Activated CD4-positive, alpha-beta memory T cell treated with anti-CD3 and anti-CD28 coated beads, Interleukin-2, amount 10 ng/mL, durations not matched to agents 7 days and 5 days (primary cell): ENCODE measurements around the gene FCGR3A. TPM values are rescaled to one million over a fixed set of nuclear protein-coding genes. Genes with fewer than 3 reads are reported as not detected.
"Not testable (repeated sequence)": the region's sequence is repeated elsewhere in the genome, so short reads cannot be mapped to it uniquely, and the experiment has no call there.

Experiments used
- CTCF ChIA-PET: fragments of 350-600 bp; sonication (Branson Sonifier 250); formaldehyde crosslinking; loops from one replicate; lab custom pipeline; 2021; ENCODE audit warnings: antibody characterized with exemption, inconsistent platforms; lab: Charles Lee
- POLR2A ChIA-PET: fragments of 350-600 bp; sonication (Branson Sonifier 250); formaldehyde crosslinking; loops from one replicate; lab custom pipeline; 2021; ENCODE audit warnings: antibody characterized with exemption; lab: Charles Lee
- DNase-seq: peaks from one replicate; pipeline ENCODE4 v3.0.0-alpha.2; 2020
- H3K27ac Mint-ChIP-seq: one replicate; pipeline ENCODE4 v1.8.0; 2021; ENCODE audit warnings: mild to moderate bottlenecking, mixed read lengths
- H3K27me3 Mint-ChIP-seq: one replicate; pipeline ENCODE4 v1.8.0; 2021; ENCODE audit warnings: mixed read lengths
- H3K36me3 Mint-ChIP-seq: one replicate; pipeline ENCODE4 v1.8.0; 2021; ENCODE audit warnings: low read depth, mixed read lengths
- H3K4me1 Mint-ChIP-seq: one replicate; pipeline ENCODE4 v1.8.0; 2021; ENCODE audit warnings: mixed read lengths
- H3K4me3 Mint-ChIP-seq: one replicate; pipeline ENCODE4 v1.8.0; 2021; ENCODE audit warnings: mild to moderate bottlenecking, mixed read lengths
- H3K9me3 Mint-ChIP-seq: one replicate; pipeline ENCODE4 v1.8.0; 2021; ENCODE audit warnings: mixed read lengths
- total RNA-seq, 2 experiments: library from RNA; stranded (reverse); gene quantifications; one replicate each; pipeline ENCODE4 v1.2.3, GENCODE V29; 2021

FCGR3A gene
- total RNA-seq, 2 experiments from 2014 or later, result 0.18 to 0.53 TPM

DNA sequence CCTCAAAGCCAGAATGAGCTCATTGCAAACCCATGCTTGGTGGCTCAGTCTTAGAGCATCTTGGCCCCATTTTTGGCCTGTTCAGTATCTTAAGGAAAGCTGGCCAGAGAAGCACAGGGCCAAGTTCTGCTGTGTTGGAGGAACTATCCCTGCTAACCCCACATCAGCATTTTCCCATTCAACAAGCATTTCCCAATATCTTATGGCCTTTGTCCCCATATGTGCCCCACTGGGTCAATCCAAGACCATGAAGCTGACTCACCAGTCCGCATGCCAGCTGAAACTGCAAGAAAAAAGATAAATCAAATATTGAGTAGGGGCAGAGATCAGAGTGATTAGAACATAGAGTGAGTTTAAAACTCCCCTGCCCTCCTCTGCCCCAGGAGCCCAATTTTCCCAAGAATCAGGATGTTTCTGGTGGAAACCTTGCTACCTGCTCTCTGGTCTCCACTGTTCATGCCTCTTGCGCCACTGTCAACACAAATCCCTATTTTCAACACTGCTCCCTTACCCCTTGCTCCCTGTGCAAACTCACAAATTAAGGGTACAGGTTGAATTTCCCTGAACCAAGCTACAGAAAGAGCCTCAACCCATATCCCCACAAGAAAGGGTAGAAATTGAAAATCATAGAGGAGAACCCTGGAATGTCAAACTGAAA, 740 bp downstream of the FCGR3A start:
- CTCF ChIA-PET, DNase-seq, H3K9me3 Mint-ChIP-seq, POLR2A ChIA-PET, H3K36me3 Mint-ChIP-seq, H3K27me3 Mint-ChIP-seq, H3K27ac Mint-ChIP-seq, H3K4me3 Mint-ChIP-seq: not testable (repeated sequence)
- H3K4me1 Mint-ChIP-seq, result peaks cover 32% of the 10 kb centered on the region

DNA sequence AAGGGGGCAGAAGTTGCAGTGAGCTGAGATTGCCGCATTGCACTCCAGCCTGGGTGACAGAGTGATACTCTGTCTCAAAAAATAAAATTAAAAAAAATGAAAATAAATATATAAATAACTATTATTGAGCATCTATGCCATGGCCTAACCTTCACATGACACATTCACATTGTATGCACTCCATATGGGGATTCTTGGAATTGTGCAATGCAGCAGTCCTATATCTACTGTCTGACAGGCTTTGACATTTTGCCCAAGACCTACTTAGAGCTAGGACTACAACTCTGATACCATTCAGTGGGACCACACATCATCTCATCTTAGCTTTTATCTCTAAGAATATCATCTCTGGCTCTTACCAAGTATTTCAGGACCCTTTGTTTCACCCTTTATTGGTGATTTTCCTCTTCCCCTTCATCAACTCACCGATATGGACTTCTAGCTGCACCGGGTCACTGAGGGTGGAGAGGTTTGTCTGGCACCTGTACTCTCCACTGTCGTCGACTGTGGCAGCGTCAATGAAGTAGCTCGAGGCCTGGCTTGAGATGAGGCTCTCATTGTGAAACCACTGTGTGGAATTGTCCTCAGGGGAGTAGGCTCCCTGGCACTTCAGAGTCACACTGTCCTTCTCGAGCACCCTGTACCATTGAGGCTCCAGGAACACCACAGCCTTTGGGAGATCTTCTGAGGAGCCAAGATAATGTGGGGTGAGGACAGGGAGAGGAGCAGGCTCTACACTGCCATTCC, 1.4 kb downstream of the FCGR3A start:
- DNase-seq, H3K4me3 Mint-ChIP-seq, CTCF ChIA-PET, H3K9me3 Mint-ChIP-seq, H3K36me3 Mint-ChIP-seq, H3K27me3 Mint-ChIP-seq, H3K27ac Mint-ChIP-seq, POLR2A ChIA-PET: not testable (repeated sequence)
- H3K4me1 Mint-ChIP-seq, result peaks cover 36% of the 10 kb centered on the region

DNA sequence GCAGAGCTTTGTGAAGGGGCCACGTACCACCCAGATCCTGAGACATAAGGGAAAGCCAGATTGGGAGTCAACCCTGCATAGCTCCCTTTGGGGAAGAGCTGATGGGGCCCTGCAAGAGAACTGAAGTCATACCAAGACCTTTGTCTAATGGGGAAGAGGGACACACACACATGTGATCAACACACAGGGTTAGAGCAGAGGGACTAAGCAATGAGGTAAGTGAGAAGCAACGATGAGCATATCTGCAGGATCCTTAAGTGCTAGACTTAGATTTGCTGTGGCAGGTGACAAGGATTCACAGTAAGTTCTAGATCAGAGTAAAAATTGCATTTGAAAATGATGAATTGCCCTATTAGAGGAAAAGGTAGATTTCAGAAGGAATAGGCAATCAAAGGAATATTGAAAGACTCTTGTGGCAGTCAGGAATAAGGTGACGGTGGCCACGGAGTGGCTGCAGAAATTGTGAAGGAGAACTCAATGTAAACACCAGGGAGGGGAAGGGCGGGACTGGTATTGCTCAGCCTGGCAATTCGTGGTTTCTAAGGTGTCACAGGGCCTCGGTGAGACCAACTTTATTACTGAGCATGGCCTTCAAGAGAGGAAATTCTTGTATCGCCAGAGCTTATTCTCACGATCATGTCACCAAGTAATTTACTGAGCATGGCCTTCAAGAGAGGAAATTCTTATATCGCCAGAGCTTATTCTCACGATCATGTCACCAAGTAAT, 4.5 kb downstream of the FCGR3A start:
- POLR2A ChIA-PET, H3K27me3 Mint-ChIP-seq, H3K4me3 Mint-ChIP-seq, CTCF ChIA-PET, H3K36me3 Mint-ChIP-seq, H3K9me3 Mint-ChIP-seq: not testable (repeated sequence)
- H3K4me1 Mint-ChIP-seq, result peaks cover 62% of the 10 kb centered on the region
- DNase-seq, result peak; percentile 48
- H3K27ac Mint-ChIP-seq, result peak overlapping the region; percentile 76

DNA sequence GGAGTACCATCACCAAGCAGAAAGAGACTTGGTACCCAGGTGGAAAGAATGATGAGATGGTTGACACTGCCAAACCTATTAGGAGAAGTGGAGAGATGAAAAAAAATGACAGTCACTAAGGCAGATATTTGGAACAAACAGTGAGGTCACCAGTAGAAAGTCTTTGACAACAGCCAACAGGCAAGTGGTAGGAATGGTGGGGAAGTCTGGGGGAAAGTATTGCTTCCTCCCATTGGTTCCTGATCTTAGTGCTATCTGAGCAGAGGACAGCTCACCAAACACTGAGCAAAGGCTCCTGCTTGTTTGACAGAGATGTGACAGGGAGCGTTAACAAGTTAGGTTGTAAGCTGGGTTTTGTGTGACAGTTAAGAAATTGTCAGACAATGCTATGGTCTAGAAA, 6.5 kb downstream of the FCGR3A start:
- DNase-seq, H3K27me3 Mint-ChIP-seq, CTCF ChIA-PET, H3K4me3 Mint-ChIP-seq, POLR2A ChIA-PET, H3K36me3 Mint-ChIP-seq, H3K9me3 Mint-ChIP-seq: not testable (repeated sequence)
- Mint-ChIP-seq H3K4me1 (peaks cover 65% of the 10 kb centered on the region), H3K27ac (peak overlapping the region; percentile 73)

DNA sequence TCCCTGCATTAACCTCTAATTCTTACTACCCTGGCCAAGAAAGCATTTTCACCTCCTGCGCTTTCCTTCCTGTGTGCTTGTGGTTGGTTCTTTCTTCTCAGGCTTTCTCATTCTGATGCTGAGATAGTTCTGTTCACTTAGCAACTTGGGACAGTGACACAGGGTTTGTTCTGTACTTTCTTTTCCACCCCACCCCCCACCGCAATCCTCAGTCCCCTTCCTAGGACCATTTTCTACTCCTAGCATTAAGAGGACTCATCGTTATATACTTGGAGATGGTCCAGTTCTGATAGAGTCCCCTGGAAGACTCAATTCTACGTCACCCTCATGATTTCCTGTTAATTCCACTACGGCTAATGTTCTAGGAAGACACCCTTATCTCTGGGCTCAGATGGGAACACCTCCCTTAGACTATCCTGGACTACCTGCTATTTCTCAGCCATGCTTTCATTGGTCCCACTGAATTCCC, 7.5 kb downstream of the FCGR3A start:
- H3K27ac Mint-ChIP-seq, result peak overlapping the region; percentile 73
- peaks cover 69% of the 10 kb centered on the region for H3K4me1 Mint-ChIP-seq
- H3K4me3 Mint-ChIP-seq, result peak overlapping the region; percentile 36
- H3K36me3 Mint-ChIP-seq, H3K27me3 Mint-ChIP-seq, H3K9me3 Mint-ChIP-seq: not testable (repeated sequence)
- POLR2A ChIA-PET, result interaction anchor here (0.9 kb wide), 1 partner anchor 79 kb away, joined by 3 read pairs; no protein-coding TSS in a partner anchor
- peak; percentile 73 for DNase-seq
- CTCF ChIA-PET, result interaction anchor here (0.6 to 1.1 kb wide), 4 partner anchors 57 to 207 kb away, joined by 3 to 4 read pairs (median 3); partner anchors contain the start of gene DUSP12

DNA sequence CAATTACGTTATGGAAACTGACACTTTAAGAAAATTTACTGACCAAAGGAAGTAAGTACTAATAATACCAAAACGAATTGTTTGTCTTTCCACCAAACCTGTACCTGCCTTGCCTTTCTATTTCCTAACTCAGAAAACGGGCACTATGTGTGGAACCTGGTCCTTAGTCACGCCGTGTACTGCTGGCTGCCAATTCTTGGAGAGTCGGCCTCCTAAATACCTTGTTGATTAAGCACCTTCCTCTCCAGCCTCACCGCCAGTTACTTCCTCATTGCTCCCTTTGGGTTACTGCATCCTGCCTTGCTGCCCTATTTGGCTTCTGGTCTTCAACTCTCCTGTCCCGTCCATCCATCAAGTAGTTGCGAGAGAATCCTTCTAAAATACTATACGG, 9.1 kb downstream of the FCGR3A start:
- Mint-ChIP-seq H3K27ac (peak overlapping the region; percentile 96), H3K4me3 (peak overlapping the region; percentile 76), H3K4me1 (peaks cover 67% of the 10 kb centered on the region)
- ChIA-PET POLR2A (interaction anchor here (1.2 to 1.8 kb wide), 5 partner anchors 9 to 218 kb away, joined by 3 to 24 read pairs (median 7); partner anchors contain the start of gene DUSP12), CTCF (interaction anchor here (0.8 kb wide), 1 partner anchor 198 kb away, joined by 4 read pairs; no protein-coding TSS in a partner anchor)
- not testable (repeated sequence) for H3K9me3 Mint-ChIP-seq, H3K27me3 Mint-ChIP-seq, H3K36me3 Mint-ChIP-seq
- DNase-seq, result peak; percentile 49

DNA sequence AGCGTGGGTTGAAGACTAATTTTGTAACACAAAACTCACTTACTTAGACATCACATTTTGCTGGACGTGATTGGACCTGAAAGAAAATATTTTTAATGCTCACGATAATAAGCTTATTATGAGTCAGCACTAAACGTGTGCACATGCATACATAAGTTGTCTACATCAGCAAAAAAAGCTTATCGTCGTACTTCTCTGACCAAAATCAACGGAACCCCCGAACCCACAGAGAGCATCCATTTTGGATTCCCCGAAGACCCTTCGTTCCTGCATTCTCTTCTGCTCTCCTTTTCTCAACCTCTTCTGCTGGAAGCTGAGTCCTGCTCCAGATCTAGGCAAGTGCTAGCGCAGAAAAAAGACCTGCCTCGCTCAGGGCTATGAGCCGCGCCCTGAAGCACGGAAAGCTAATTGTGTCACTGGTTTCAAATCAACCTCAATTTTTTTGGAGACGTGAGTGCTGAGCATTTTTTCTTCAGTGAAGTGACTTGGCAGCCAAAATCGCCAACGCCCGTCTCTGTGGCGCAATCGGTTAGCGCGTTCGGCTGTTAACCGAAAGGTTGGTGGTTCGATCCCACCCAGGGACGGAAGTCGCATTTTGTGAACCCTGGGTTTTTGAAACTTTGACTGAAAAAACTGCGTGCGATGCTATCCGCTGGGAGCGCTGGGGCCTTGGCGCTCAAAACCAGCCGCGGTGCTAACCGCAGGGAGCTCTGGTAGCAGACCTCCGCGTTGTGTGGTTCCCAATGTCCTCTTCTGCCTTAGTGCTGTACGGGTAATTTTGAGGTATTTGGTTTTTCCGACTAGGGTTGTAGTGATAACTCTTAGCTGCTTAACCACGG, 9.7 kb downstream of the FCGR3A start:
- peak; percentile 94 for DNase-seq
- ChIA-PET CTCF (interaction anchor here (0.7 to 1.3 kb wide), 4 partner anchors 9 to 832 kb away, joined by 3 to 5 read pairs (median 4); no protein-coding TSS in a partner anchor), POLR2A (interaction anchor here (0.7 to 1.8 kb wide), 12 partner anchors 9 to 227 kb away, joined by 3 to 24 read pairs (median 3); partner anchors contain the start of gene DUSP12)
- not testable (repeated sequence) for H3K27me3 Mint-ChIP-seq, H3K36me3 Mint-ChIP-seq, H3K9me3 Mint-ChIP-seq
- Mint-ChIP-seq H3K4me1 (peaks cover 61% of the 10 kb centered on the region), H3K27ac (peak overlapping the region; percentile 96), H3K4me3 (peak overlapping the region; percentile 76)

DNA sequence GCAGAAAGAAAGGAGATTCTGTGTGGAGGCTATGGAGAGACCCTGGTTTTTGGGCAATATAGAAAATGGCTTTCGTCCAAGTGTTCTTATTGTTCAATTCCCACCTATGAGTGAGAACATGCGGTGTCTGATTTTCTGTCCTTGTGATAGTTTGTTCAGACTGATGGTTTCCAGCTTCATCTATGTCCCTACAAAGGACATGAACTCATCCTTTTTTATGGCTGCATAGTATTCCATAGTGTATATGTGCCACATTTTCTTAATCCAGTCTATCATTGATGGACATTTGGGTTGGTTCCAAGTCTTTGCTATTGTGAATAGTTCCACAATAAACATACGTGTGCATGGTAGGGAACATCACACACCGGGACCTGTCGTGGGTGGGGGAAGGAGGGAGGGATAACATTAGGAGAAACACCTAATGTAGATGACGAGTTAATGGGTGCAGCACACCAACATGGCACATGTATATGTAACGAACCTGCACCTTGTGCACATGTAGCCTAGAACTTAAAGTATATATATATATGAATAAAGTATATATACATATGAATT, 10.6 kb downstream of the FCGR3A start:
- Mint-ChIP-seq H3K27ac (peak overlapping the region; percentile 96), H3K4me1 (peaks cover 56% of the 10 kb centered on the region), H3K4me3 (peak overlapping the region; percentile 76)
- POLR2A ChIA-PET, result interaction anchor here (0.7 to 1.8 kb wide), 9 partner anchors 8 to 228 kb away, joined by 3 to 24 read pairs (median 4); partner anchors contain the start of gene DUSP12
- H3K27me3 Mint-ChIP-seq, H3K36me3 Mint-ChIP-seq, H3K9me3 Mint-ChIP-seq, DNase-seq: not testable (repeated sequence)
- CTCF ChIA-PET, result interaction anchor here (0.7 to 1.3 kb wide), 3 partner anchors 8 to 831 kb away, joined by 3 to 5 read pairs (median 4); no protein-coding TSS in a partner anchor

DNA sequence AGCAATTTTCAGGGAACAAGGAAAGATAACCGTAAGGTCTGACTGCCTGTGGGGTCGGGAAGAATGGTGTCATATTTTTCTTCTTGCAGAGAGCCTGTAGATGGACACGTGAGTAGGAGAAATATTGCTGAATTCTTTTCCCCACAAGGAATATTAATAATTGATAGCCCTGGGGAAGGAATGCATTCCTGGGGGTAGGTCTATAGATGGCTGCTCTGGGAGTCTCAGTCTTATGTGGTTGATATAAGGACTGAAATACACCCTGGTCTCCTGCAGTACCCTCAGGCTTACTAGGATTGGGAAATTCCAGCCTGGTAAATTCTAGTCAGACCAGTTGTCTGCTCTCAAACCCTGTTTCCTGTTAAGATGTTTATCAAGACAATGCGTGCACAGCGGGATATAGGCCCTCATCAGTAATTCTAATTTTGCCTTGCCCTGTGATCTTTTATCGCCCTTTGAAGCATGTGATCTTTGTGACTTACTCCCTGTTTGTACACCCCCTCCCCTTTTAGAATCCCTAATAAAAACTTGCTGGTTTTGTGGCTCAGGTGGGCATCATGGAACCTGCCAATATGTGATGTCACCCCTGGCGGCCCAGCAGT, 12.4 kb downstream of the FCGR3A start:
- H3K36me3 Mint-ChIP-seq, result not testable (repeated sequence)

DNA sequence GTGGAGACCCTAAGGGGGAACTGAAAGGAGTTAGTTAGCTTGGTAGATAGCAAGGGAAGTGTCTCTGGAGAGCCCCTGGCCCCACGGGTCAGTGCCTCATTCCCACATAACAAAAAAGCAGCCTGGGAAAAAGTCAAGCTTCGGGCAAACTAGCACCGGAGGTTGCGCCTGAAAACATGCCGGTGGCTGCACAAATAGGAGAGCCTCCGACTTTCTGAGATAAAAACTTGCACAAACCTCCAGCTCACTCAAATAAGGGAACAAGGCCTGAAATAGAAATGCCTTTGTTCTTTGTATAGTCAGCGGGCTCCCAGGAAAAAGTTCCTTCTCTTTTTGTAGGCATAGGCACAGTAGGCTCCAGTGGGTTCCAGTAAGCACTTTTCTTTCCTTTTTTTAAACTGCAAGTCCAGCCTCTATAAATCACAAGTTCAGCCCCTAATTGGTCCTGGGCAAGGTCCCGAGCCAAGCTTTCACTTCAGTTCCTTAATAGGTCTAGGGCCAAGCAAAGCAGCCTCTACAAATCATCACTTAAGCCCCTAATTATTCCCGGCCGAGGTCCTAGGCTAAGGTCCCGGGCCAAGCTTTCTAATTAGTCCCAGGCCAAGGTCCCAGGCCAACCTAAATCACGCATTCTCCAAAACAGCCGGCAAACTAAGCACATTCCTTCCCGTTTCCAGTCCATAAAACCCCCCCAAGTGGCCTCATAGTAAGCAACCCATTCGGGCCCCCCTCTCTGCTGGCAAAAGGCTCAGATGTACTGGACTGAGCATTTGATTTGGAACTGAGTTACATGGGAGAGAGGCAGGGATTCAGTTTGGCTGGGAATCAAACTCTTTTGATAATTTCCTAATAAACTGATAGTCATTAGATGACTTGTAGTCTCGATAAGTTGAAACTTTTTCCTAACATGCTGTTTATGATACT, 16.7 kb downstream of the FCGR3A start:
- POLR2A ChIA-PET, result interaction anchor here (1.1 to 2.6 kb wide), 2 partner anchors 7 to 88 kb away, joined by 3 to 24 read pairs; no protein-coding TSS in a partner anchor
- not testable (repeated sequence) for H3K27me3 Mint-ChIP-seq, H3K4me3 Mint-ChIP-seq, DNase-seq, H3K9me3 Mint-ChIP-seq
- CTCF ChIA-PET, result interaction anchor here (1.1 to 2.2 kb wide), 3 partner anchors 207 to 216 kb away, joined by 3 to 8 read pairs (median 4); partner anchors contain the start of gene DUSP12
- Mint-ChIP-seq H3K4me1 (peaks cover 35% of the 10 kb centered on the region), H3K27ac (peak overlapping the region; percentile 57), H3K36me3 (peaks cover 12% of the 10 kb centered on the region)

More for the DNA sequence above, 12.4 kb downstream of the FCGR3A start:
- H3K9me3 Mint-ChIP-seq, POLR2A ChIA-PET, CTCF ChIA-PET, H3K27ac Mint-ChIP-seq, H3K4me3 Mint-ChIP-seq, H3K27me3 Mint-ChIP-seq, DNase-seq: not testable (repeated sequence)
- peaks cover 45% of the 10 kb centered on the region for H3K4me1 Mint-ChIP-seq
